SK-N-SH (cell line): ENCODE data around the gene RAET1E. TPM values are rescaled to one million over a fixed set of nuclear protein-coding genes. Genes with fewer than 3 reads are reported as not detected.
"Not testable (repeated sequence)": the region's sequence is repeated elsewhere in the genome, so short reads cannot be mapped to it uniquely, and the experiment has no call there.

Experiments used
- CTCF ChIA-PET: fragments of 300-600, 350-600 bp; formaldehyde crosslinking; extraction: SDS; loops from one replicate; lab custom pipeline; 2021; lab: Yijun Ruan, JAX
- POLR2A ChIA-PET: fragments of 350-600 bp; sonication (Branson Sonifier 250); formaldehyde crosslinking; extraction: SDS; loops from one replicate; lab custom pipeline; 2020; ENCODE audit warnings: antibody characterized with exemption, inconsistent platforms; lab: Yijun Ruan, JAX
- DNase-seq: peaks from one replicate; pipeline ENCODE4 v3.0.0; 2012
- H2AFZ ChIP-seq: fragments of 200-600 bp; sonication (generic); 2 replicates; pipeline ENCODE4 v1.8.1; 2016; ENCODE audit warnings: antibody characterized with exemption, mild to moderate bottlenecking, low read depth
- H3F3A ChIP-seq: fragments of 200-600 bp; sonication (generic); replicated peaks from 2 replicates; pipeline ENCODE3; 2016; ENCODE audit warnings: antibody characterized with exemption, mild to moderate bottlenecking; ENCODE audit not compliant: insufficient read depth
- H3K27ac ChIP-seq, 2 experiments: fragments of 200-500 bp in 1 of 2; fragments of 200-600 bp in 1 of 2; sonication (Bioruptor generic) in 1 of 2; sonication (generic), shearing (Covaris generic) in 1 of 2; 2 replicates each; pipeline versions ENCODE4 v1.5.1 to v1.6.1; 2014 to 2016; ENCODE audit warnings: low read depth in 2 of 2, inconsistent platforms in 1 of 2, low read length in 1 of 2, mild to moderate bottlenecking in 1 of 2, mixed read lengths in 1 of 2
- H3K27me3 ChIP-seq: fragments of 200-600 bp; sonication (generic), shearing (Covaris generic); 2 replicates; pipeline ENCODE4 v1.6.1; 2016; ENCODE audit warnings: mixed run types; ENCODE audit not compliant: insufficient read depth
- H3K36me3 ChIP-seq, 2 experiments: fragments of 200-500 bp in 1 of 2; fragments of 200-600 bp in 1 of 2; sonication (Bioruptor generic) in 1 of 2; sonication (generic) in 1 of 2; replicated peaks in 1 of 2; 2 replicates each; pipeline versions ENCODE3 to v1.5.1; 2014 to 2016; ENCODE audit warnings: low read length in 1 of 2, mild to moderate bottlenecking in 1 of 2; ENCODE audit not compliant: insufficient read depth in 2 of 2, control insufficient read depth in 1 of 2
- H3K4me1 ChIP-seq, 2 experiments: fragments of 200-500 bp in 1 of 2; fragments of 200-600 bp in 1 of 2; sonication (Bioruptor generic) in 1 of 2; sonication (generic), shearing (Covaris generic) in 1 of 2; 2 replicates each; pipeline versions ENCODE4 v1.5.1 to v1.6.1; 2014 to 2016; ENCODE audit warnings: low read depth in 1 of 2, low read length in 1 of 2, mixed run types in 1 of 2; ENCODE audit not compliant: insufficient read depth in 2 of 2, control insufficient read depth in 1 of 2
- H3K4me2 ChIP-seq: fragments of 200-600 bp; sonication (generic), shearing (Covaris generic); 2 replicates; pipeline ENCODE4 v1.6.1; 2017; ENCODE audit warnings: mixed run types
- H3K4me3 ChIP-seq, 2 experiments: fragments of 200-500 bp in 1 of 2; fragments of 200-600 bp in 1 of 2; sonication (Bioruptor generic) in 1 of 2; sonication (generic), shearing (Covaris generic) in 1 of 2; 2 replicates each; pipeline versions ENCODE4 v1.5.1 to v1.8.1; 2014 to 2016; ENCODE audit warnings: low read depth in 2 of 2, inconsistent platforms in 1 of 2, low read length in 1 of 2, mild to moderate bottlenecking in 1 of 2, mixed read lengths in 1 of 2, moderate library complexity in 1 of 2
- H3K79me2 ChIP-seq: fragments of 200-600 bp; sonication (generic); 2 replicates; pipeline ENCODE4 v1.8.1; 2017; ENCODE audit warnings: mild to moderate bottlenecking; ENCODE audit not compliant: insufficient read depth
- H3K9ac ChIP-seq: fragments of 200-600 bp; sonication (generic); 2 replicates; pipeline ENCODE4 v1.6.1; 2017; ENCODE audit warnings: mixed run types
- H3K9me2 ChIP-seq: fragments of 200-600 bp; sonication (generic); 2 replicates; pipeline ENCODE4 v1.6.1; 2017; ENCODE audit warnings: mixed run types
- H3K9me3 ChIP-seq: fragments of 200-600 bp; sonication (generic); 2 replicates; pipeline ENCODE4 v1.6.1; 2017; ENCODE audit warnings: mixed run types, mild to moderate bottlenecking, moderate library complexity
- H4K20me1 ChIP-seq: fragments of 200-600 bp; sonication (generic); 2 replicates; pipeline ENCODE4 v1.6.1; 2017; ENCODE audit warnings: mild to moderate bottlenecking, mixed run types; ENCODE audit not compliant: insufficient read depth
- ELF1 ChIP-seq: IDR thresholded peaks from 2 replicates; pipeline ENCODE4 v1.4.0; 2012
- FOSL2 ChIP-seq: IDR thresholded peaks from 2 replicates; pipeline ENCODE4 v1.4.0; 2012; ENCODE audit warnings: low read depth, mild to moderate bottlenecking, moderate library complexity, borderline replicate concordance
- FOXM1 ChIP-seq: IDR thresholded peaks from 2 replicates; pipeline ENCODE4 v1.4.0; 2012; ENCODE audit warnings: low read depth, mild to moderate bottlenecking
- GATA2 ChIP-seq: sonication (generic); formaldehyde crosslinking; IDR thresholded peaks from 2 replicates; pipeline ENCODE4 v1.5.0; 2020; ENCODE audit warnings: mild to moderate bottlenecking, missing genetic modification reagents
- JUND ChIP-seq: IDR thresholded peaks from 2 replicates; pipeline ENCODE4 v1.4.0; 2012
- MEF2A ChIP-seq: IDR thresholded peaks from 2 replicates; pipeline ENCODE4 v1.4.0; 2012; ENCODE audit warnings: low read depth, borderline replicate concordance
- MXI1 ChIP-seq: IDR thresholded peaks from 2 replicates; pipeline ENCODE4 v1.6.1; 2012; ENCODE audit warnings: mild to moderate bottlenecking, low read depth, low read length, improper control_type of control experiment
- NRF1 ChIP-seq: IDR thresholded peaks from 2 replicates; pipeline ENCODE4 v1.6.1; 2012; ENCODE audit warnings: low read depth, mild to moderate bottlenecking, low read length
- RAD21 ChIP-seq: IDR thresholded peaks from 2 replicates; pipeline ENCODE4 v1.6.1; 2012; ENCODE audit warnings: mild to moderate bottlenecking, low read length
- RFX5 ChIP-seq: IDR thresholded peaks from 2 replicates; pipeline ENCODE4 v1.6.1; 2012; ENCODE audit warnings: mild to moderate bottlenecking, improper control_type of control experiment, low read length
- TAF1 ChIP-seq: IDR thresholded peaks from 2 replicates; pipeline ENCODE4 v1.6.1; 2012; ENCODE audit warnings: low read depth, mild to moderate bottlenecking, low read length, moderate library complexity, borderline replicate concordance
- TCF12 ChIP-seq: IDR thresholded peaks from 2 replicates; pipeline ENCODE4 v1.4.0; 2012
- TEAD4 ChIP-seq: IDR thresholded peaks from 2 replicates; pipeline ENCODE4 v1.4.0; 2012; ENCODE audit warnings: mild to moderate bottlenecking, borderline replicate concordance; ENCODE audit not compliant: insufficient read depth
- YY1 ChIP-seq: IDR thresholded peaks from 2 replicates; pipeline ENCODE4 v1.4.0; 2012; ENCODE audit warnings: low read depth, mild to moderate bottlenecking
- WGBS: methylation state at CpG from one replicate; pipeline ENCODE4 v1.1.6; 2017; ENCODE audit warnings: low lambda C conversion rate; 5-methylcytosine and 5-hydroxymethylcytosine counted together
- polyA plus RNA-seq, 3 experiments: library from polyadenylated mRNA; depleted of rRNA; stranded (reverse); fragments of >200 nt; gene quantifications; 2 replicates each; pipeline ENCODE4 v1.2.3, GENCODE V29; 2012
- TF ChIP-seq, protein P1 (sequence below): IDR thresholded peaks from 2 replicates; pipeline ENCODE4 v1.4.0; 2012; ENCODE audit warnings: low read depth
- TF ChIP-seq, protein P2 (sequence below): IDR thresholded peaks from 2 replicates; pipeline ENCODE4 v1.6.1; 2012; ENCODE audit warnings: mild to moderate bottlenecking, low read depth, low read length, moderate library complexity
- TF ChIP-seq, protein P3 (sequence below): IDR thresholded peaks from 2 replicates; pipeline ENCODE4; 2012

RAET1E gene
- polyA plus RNA-seq, 1 of the 3 experiments (the other 2 are of a cell fraction), result 0.15 TPM

DNA sequence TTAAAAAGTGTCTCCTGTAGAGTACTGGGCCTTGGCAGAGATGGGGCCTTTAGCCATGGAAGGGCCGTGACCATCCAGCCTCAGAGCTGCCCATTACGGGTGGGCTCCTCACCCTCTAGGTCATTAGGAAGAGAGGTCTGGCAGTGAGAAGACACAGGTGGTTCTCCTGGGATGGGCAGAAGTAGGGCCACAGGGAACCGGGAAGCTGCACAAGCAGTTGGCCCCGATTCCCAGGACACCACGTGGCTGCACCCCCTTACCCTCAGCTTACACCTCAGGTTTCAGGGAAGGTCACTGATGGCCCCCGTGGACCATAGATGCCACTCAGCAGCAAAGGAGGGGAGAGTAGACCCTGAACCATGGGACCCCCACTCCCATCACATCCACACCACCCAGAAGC, 23.4 kb upstream of the RAET1E start (continued):
- TF ChIP-seq, protein P1, sequence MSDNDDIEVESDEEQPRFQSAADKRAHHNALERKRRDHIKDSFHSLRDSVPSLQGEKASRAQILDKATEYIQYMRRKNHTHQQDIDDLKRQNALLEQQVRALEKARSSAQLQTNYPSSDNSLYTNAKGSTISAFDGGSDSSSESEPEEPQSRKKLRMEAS, result no peak
- no peak for TF ChIP-seq FOXM1
- no peak for TF ChIP-seq YY1
- TF ChIP-seq FOSL2, result no peak
- TF ChIP-seq TEAD4, result no peak
- TF ChIP-seq NRF1, result no peak
- TF ChIP-seq RFX5, result no peak

DNA sequence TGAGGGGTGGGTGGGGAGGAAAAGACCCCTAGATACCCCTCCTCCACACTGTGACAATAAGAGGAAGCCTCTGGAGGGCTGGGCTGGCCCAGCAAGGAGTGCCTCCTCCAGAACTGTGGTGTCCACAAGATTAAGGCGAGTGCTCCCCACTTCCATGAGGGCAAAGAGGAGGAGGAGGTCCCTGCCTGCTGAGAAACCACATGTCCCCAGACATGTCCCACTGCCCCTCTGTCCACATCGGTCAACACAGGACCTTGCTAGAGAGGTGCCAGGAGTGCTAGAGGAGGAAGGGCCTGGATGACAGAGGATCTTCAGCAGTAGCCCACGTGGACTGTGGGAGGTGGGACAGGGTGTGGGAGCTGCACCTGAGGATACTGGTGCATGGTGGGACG, 21.9 kb upstream of the RAET1E start:
- Histone ChIP-seq H3K4me1 (peaks cover 0 to 6% of the 10 kb centered on the region in 2 experiments; a peak in 1 of 4 replicates), H4K20me1 (no peaks in the 10 kb centered on the region), H3K9me2 (no peaks in the 10 kb centered on the region), H3K4me2 (no peak overlapping the region), H3K36me3 (no peaks in the 10 kb centered on the region), H3K79me2 (no peaks in the 10 kb centered on the region), H3K27ac (no peak overlapping the region), H3K4me3 (no peak overlapping the region), H2AFZ (no peak overlapping the region), H3K27me3 (no peaks in the 10 kb centered on the region), H3K9ac (no peak overlapping the region), H3K9me3 (no peaks in the 10 kb centered on the region), H3F3A (no peaks in the 10 kb centered on the region)
- TF ChIP-seq RAD21, result no peak
- no peak for TF ChIP-seq TCF12
- TF ChIP-seq, protein P2, sequence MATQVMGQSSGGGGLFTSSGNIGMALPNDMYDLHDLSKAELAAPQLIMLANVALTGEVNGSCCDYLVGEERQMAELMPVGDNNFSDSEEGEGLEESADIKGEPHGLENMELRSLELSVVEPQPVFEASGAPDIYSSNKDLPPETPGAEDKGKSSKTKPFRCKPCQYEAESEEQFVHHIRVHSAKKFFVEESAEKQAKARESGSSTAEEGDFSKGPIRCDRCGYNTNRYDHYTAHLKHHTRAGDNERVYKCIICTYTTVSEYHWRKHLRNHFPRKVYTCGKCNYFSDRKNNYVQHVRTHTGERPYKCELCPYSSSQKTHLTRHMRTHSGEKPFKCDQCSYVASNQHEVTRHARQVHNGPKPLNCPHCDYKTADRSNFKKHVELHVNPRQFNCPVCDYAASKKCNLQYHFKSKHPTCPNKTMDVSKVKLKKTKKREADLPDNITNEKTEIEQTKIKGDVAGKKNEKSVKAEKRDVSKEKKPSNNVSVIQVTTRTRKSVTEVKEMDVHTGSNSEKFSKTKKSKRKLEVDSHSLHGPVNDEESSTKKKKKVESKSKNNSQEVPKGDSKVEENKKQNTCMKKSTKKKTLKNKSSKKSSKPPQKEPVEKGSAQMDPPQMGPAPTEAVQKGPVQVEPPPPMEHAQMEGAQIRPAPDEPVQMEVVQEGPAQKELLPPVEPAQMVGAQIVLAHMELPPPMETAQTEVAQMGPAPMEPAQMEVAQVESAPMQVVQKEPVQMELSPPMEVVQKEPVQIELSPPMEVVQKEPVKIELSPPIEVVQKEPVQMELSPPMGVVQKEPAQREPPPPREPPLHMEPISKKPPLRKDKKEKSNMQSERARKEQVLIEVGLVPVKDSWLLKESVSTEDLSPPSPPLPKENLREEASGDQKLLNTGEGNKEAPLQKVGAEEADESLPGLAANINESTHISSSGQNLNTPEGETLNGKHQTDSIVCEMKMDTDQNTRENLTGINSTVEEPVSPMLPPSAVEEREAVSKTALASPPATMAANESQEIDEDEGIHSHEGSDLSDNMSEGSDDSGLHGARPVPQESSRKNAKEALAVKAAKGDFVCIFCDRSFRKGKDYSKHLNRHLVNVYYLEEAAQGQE, result no peak
- no peak for TF ChIP-seq GATA2
- TF ChIP-seq, protein P1, result no peak
- TF ChIP-seq TAF1, result no peak
- TF ChIP-seq MXI1, result no peak
- TF ChIP-seq, protein P3, sequence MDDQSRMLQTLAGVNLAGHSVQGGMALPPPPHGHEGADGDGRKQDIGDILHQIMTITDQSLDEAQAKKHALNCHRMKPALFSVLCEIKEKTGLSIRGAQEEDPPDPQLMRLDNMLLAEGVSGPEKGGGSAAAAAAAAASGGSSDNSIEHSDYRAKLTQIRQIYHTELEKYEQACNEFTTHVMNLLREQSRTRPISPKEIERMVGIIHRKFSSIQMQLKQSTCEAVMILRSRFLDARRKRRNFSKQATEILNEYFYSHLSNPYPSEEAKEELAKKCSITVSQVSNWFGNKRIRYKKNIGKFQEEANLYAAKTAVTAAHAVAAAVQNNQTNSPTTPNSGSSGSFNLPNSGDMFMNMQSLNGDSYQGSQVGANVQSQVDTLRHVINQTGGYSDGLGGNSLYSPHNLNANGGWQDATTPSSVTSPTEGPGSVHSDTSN, result no peak
- TF ChIP-seq MEF2A, result no peak
- TF ChIP-seq JUND, result no peak
- TF ChIP-seq ELF1, result no peak
- no peak for TF ChIP-seq NRF1
- DNase-seq, result no peak
- POLR2A ChIA-PET, result no interaction called here
- CTCF ChIA-PET, result interaction anchor here (0.5 to 1.2 kb wide), 2 partner anchors 54 to 85 kb away, joined by 3 to 4 read pairs; no protein-coding TSS in a partner anchor
- 58% methylated on average over 3 of the region's 4 CpGs for WGBS

DNA sequence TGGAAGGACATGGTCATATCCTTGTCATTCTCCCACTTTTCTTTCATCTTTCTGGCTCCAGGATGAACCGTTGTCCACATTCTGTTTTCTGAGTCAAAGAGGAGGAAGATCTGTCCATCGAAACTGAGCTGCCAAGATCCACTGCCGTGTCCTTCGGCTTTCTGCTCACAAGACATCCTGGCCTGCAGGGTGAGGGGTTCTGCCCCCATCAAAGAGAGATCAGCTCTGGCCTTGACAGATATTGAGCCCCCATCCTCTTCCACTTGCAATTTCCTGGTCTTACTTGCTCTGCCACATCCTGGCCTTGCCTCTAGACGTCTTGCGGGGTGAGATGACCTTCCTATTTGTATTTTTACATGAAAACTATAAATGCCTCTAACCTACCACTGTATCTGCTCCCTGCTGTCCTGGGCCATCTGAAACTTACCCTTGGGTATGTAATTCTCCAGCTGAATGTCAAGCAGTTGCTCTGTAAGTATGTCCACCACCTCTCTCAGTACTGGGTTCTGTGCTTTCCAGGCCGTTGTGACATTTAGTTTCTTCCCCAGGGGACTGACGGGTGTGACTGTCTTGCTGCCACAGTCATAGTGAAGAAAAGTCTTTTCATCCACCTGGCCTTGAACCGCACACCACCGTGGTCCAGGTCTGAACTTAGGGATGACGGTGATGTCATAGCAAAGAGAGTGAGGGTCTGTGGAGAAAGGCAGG, 21.4 kb upstream of the RAET1E start:
- H3K4me3 ChIP-seq, H4K20me1 ChIP-seq, H3K9ac ChIP-seq, H3K4me2 ChIP-seq, H2AFZ ChIP-seq, H3K27ac ChIP-seq, H3K9me2 ChIP-seq, H3F3A ChIP-seq, POLR2A ChIA-PET, H3K4me1 ChIP-seq, H3K79me2 ChIP-seq, H3K27me3 ChIP-seq, DNase-seq, H3K9me3 ChIP-seq, H3K36me3 ChIP-seq: not testable (repeated sequence)
- CTCF ChIA-PET, result interaction anchor here (0.5 to 1.4 kb wide), 2 partner anchors 55 to 85 kb away, joined by 3 read pairs; no protein-coding TSS in a partner anchor
- WGBS, result 57% methylated on average over 10 of the region's 11 CpGs
